Effector memory CD8-positive, alpha-beta T cell (primary cell): Measurements from ENCODE around the gene CWC15.
A peak's percentile ranks its signal among the peaks of the same experiment; 100 is the strongest.
"Not testable (repeated sequence)": the region's sequence is repeated elsewhere in the genome, so short reads cannot be mapped to it uniquely, and the experiment has no call there.

Source experiments
- ATAC-seq: fragments of 150-1000 bp; cut with Tn5 transposase; replicated peaks from 2 replicates; pipeline ENCODE4 v1.10.0; 2021; ENCODE audit warnings: mild to moderate bottlenecking, moderate library complexity
- DNase-seq, 3 experiments: peaks; one replicate each; pipeline ENCODE4 v3.0.0; 2021
- H3K27ac Mint-ChIP-seq, 2 donors: one replicate each; pipeline ENCODE4 v1.8.0; 2022; ENCODE audit warnings: mild to moderate bottlenecking in 2 of 2, mixed read lengths in 2 of 2, moderate library complexity in 2 of 2
- H3K27me3 Mint-ChIP-seq, 2 donors: one replicate each; pipeline ENCODE4 v1.8.0; 2022; ENCODE audit warnings: mixed read lengths in 2 of 2
- H3K36me3 Mint-ChIP-seq: one replicate; pipeline ENCODE4 v1.8.0; 2022; ENCODE audit warnings: mild to moderate bottlenecking, moderate library complexity, mixed read lengths; ENCODE audit not compliant: insufficient read depth
- H3K4me1 Mint-ChIP-seq, 2 donors: one replicate each; pipeline ENCODE4 v1.8.0; 2022; ENCODE audit warnings: low read depth in 2 of 2, mixed read lengths in 2 of 2
- H3K4me3 Mint-ChIP-seq, 2 donors: one replicate each; pipeline ENCODE4 v1.8.0; 2022; ENCODE audit warnings: mild to moderate bottlenecking in 2 of 2, mixed read lengths in 2 of 2, moderate library complexity in 2 of 2
- H3K9me3 Mint-ChIP-seq, 2 donors: one replicate each; pipeline ENCODE4 v1.8.0; 2022; ENCODE audit warnings: mixed read lengths in 2 of 2

Gene CWC15

DNA sequence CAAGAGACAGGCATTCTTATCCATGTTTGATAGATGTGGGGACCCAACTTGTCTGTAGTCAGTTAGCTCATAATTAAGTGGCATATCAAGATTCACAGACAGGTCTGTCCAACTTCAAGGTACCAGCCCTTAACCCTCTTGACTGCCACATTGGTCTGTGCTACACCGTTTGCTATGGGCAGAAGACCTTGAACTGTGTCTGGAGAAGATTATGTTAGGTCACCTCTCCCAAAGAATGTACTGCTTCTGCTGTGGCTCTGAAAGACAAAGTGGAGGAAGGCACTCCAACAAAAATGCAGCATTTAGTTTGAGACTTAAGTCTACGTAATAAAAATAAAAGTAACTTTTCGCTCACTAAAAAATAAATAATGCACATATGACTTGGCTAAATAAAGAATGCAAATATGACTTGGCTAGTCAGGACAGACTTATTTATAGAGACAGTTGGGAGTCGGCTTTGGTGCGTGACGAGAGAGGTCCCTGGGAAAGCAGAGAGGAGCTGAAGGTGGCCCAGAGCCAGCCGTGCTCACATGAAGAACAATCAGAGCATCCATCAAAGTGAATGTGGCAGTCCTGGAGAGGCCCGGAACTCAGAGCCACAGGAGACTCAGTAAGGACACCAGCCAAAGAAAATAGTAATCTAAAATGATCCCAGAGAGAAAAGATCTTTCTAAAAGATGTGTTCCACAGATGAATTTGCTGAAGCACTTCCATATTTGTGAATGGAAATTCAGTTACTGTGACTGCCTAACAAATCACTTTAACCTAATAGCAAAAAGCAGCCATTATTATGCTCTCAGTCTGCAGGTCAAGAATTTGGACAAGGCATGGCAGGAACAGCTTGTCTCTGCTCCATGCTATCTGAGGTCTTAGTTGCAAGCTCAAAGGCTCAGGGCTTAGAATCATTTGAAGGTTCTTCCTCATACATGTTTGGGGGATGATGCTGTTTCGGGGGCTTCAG is 35.0 kb downstream of the CWC15 start:
- no peaks in the 10 kb centered on the region for H3K9me3 Mint-ChIP-seq
- H3K4me1 Mint-ChIP-seq: peaks cover 0 to 2% of the 10 kb centered on the region in 2 donors
- peaks cover 9 to 39% of the 10 kb centered on the region in 2 donors for H3K27me3 Mint-ChIP-seq
- DNase-seq (no peak), ATAC-seq (no peak)
- no peak overlapping the region for H3K27ac Mint-ChIP-seq
- no peaks in the 10 kb centered on the region for H3K36me3 Mint-ChIP-seq
- H3K4me3 Mint-ChIP-seq: no peak overlapping the region

DNA sequence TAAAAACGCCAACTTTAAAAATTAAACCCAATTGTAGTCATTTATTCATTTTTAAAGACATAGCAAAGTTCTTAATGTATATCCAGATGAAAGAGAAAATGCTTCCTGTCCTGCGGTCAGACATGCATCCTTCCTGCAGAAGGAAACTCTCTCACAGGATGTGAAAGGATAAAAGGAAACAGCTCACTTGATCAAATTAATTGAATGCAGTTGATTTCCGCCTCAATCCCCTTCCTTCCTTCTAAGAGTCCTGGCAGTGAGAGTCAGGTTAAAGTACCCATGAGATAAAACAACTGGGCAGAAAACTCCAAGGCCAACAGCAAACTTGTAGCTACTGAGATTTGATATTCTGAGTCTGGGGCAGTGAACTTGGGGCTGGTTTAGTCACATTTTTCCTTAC is 38.5 kb downstream of the CWC15 start:
- Mint-ChIP-seq H3K36me3 (no peaks in the 10 kb centered on the region), H3K4me1 (peaks cover 0 to 2% of the 10 kb centered on the region in 2 donors), H3K27me3 (peaks cover 12 to 28% of the 10 kb centered on the region in 2 donors), H3K4me3 (no peak overlapping the region), H3K9me3 (no peaks in the 10 kb centered on the region), H3K27ac (no peak overlapping the region)
- ATAC-seq: no peak
- no peak for DNase-seq

DNA sequence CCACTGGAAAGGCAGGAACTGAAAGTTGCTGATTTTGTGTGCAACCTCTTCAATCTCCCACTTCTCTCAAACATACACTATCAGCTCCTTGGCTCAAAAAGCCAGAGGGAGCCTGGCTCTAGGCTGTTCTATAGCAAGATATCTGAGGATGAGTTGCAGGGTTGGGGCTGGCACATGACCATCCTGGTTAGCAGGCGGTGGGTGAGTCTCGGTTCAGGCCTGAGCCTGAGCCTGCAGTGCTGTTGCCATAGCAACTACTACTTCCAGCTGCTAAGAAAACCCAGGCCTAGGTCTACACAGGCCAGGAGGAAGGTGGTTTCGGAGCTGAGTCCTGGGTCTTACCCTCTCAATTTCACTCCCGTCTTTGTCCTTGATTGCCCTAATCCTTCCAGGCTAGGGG is 39.0 kb downstream of the CWC15 start:
- H3K27me3 Mint-ChIP-seq: peaks cover 16 to 28% of the 10 kb centered on the region in 2 donors

DNA sequence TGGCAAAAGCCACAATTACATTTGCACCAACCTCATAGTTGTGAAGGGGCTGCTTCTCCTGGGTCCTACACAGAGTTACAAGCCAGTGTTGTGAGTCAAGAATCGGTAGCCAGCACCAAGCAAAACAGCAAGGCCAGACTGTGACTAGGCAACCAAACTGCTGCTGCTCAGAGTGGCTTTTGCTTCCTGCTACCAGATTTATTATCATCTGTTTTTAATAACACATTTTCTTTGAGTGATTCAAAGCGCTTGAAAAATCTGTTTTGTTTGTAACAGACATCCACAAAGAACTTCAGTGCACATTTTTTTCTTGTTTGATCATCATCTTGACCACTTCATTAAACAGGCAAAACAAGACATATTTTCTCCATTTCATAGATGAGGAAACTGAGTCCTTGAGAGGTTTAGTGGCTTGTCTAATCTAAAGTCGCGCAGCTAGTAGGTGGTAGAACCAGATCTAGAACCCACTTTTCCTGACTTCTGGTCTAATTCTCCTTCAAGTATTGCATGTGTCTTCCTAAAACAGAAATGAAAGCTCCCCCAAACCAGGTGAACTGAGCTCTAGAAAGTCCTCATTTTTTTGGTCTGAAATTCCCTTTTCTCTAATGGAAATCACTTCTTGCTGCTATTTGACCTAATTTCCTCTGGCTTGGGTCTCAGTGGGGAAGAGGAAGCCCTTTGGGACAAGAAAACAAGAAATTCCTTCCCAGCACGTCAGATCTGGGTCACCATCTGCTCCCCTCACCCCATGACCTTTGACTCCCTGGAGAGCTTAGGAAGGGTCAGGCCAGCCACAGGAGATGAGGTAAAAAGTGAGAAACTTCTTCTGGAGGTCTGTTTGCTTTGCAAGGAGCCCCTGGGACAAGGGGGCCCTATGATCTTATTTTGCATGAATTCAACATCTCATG is 39.9 kb downstream of the CWC15 start:
- ATAC-seq (no peak), DNase-seq (no peak)
- no peaks in the 10 kb centered on the region for H3K9me3 Mint-ChIP-seq
- H3K4me3 Mint-ChIP-seq: no peak overlapping the region
- H3K27me3 Mint-ChIP-seq: peaks cover 25 to 30% of the 10 kb centered on the region in 2 donors
- no peak overlapping the region for H3K27ac Mint-ChIP-seq
- peaks cover 0 to 2% of the 10 kb centered on the region in 2 donors for H3K4me1 Mint-ChIP-seq
- H3K36me3 Mint-ChIP-seq: no peaks in the 10 kb centered on the region

More for the DNA sequence above, 39.0 kb downstream of the CWC15 start:
- Mint-ChIP-seq H3K4me1 (peaks cover 0 to 2% of the 10 kb centered on the region in 2 donors), H3K27ac (no peak overlapping the region), H3K36me3 (no peaks in the 10 kb centered on the region), H3K4me3 (no peak overlapping the region), H3K9me3 (no peaks in the 10 kb centered on the region)
- no peak for DNase-seq
- ATAC-seq: no peak

DNA sequence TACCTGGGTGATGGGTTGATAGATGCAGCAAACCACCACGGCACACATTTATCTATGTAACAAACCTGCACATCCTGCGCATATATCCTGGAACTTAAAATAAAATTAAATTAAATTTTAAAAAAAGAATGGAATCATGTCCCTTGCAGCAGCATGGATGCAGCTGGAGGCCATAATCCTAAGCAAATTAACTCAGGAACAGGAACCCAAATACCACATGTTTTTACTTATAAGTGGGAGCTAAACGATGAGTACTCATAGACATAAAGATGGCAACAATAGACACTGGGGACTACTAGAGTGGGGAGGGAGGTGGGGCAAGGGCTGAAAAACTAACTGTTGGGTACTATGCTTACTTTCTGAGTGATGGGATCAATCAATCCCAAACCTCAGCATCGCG is 40.9 kb downstream of the CWC15 start:
- ATAC-seq (no peak), DNase-seq (no peak)
- Mint-ChIP-seq H3K27me3 (peaks cover 29% of the 10 kb centered on the region in 2 donors), H3K27ac (no peak overlapping the region), H3K9me3 (no peaks in the 10 kb centered on the region), H3K36me3 (no peaks in the 10 kb centered on the region), H3K4me1 (peaks cover 0 to 2% of the 10 kb centered on the region in 2 donors), H3K4me3 (no peak overlapping the region)

DNA sequence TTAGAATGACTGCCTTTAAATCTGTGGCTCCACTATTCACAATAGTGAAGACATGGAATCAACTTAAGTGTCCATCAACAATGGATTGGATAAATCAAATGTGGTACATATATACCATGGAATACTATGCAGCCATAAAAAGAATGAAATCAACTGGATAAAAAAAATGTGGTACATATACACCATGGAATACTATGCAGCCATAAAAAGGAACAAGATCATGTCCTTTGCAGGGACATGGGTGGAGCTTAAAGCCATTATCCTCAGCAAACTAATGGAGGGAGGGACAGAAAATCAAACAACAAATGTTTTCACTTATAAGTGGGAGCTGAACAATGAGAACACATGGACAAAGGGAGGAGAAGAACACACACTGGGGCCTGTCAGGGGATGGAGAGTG is 41.3 kb downstream of the CWC15 start:
- H3K4me3 Mint-ChIP-seq, ATAC-seq, H3K4me1 Mint-ChIP-seq, DNase-seq, H3K9me3 Mint-ChIP-seq, H3K27ac Mint-ChIP-seq, H3K36me3 Mint-ChIP-seq: not testable (repeated sequence)
- peaks cover 25 to 28% of the 10 kb centered on the region in 2 donors for H3K27me3 Mint-ChIP-seq

DNA sequence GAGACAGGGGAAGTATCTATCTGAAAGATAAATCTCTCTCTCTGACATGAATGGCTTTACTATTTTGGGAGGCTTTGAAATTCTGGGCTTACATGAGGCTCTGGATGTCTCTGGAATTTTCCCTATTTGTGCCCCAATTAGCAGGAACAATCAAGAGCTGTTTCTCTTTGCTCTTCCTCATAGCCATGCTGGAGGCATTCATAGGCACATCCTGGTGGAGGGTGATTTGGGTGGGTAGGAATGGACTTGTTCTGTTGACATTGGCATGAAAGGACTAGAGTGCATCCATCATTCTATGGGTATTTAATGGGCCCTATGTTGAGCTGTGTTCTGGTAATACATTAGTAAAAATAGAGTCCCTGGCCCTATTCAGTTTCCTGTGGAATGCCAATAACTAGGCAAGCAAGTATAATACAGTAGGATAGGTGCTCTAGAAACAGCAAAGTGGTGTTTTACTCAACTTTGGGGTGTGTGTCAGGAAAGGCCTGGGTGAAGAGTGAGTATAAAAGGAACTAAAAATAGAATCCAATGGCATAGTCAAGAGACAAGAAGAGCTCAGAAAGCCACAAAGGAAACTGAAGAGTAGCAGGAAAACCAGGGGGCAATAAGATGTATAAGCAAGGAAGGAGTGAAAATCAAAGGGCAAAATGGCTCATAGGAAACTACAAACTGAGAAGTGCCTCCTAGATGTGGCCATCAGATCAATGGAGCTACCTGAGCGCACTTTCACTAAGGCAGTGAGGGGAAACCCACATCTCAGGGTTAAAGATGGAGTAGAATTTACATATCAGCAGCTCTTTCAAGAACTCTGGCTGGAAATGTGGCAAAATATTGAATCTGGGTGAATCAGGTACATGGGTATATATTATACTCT is 45.0 kb downstream of the CWC15 start:
- Mint-ChIP-seq H3K9me3 (no peaks in the 10 kb centered on the region), H3K4me1 (peaks cover 25 to 26% of the 10 kb centered on the region in 2 donors), H3K27me3 (peaks cover 18 to 24% of the 10 kb centered on the region in 2 donors), H3K4me3 (no peak overlapping the region), H3K36me3 (no peaks in the 10 kb centered on the region), H3K27ac (no peak overlapping the region)
- ATAC-seq (no peak), DNase-seq (no peak)

DNA sequence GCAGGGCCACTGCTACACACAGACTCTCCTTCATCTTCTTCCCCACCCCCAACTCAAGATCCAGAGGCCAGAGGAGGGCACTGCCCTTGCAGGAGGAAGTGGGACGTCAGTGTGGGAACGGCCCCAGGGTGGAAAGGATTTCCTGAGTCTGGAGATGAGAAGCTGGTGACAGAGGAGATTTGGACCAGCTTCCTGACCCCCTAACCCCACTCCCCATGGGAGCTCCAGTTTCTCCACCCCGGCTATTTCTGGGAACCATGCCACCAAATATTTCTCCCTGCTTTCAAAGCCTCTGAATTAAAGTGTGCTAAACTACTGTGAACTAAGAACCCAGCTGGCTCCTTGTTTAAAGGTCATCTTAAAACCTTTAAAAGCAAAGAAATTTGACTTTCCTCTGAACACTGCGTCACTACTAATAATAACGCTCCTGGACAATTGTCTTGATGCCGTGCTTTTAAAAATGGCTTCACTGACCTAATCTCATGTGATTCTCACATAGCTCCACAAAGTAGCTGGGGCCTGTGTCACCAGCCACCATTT is 46.6 kb downstream of the CWC15 start:
- Mint-ChIP-seq H3K27ac (no peak overlapping the region), H3K4me3 (no peak overlapping the region)

DNA sequence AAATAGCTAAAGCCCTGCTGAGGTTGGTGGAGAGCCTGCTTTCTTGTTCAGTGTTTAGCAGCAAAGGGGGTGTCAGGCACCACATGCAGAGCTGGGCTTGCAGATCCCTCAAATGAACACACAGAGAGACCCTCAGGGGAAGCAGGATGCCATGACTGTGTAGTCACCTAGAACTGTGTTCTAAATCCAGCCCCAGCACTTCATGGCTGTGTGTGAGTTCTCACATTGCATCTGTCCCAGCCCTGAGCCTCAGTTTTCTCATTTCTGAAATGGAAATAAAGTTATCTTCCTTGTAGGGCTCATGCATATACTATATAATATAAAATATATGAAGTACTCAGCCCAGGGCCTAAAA is 47.1 kb downstream of the CWC15 start:
- no peaks in the 10 kb centered on the region for H3K36me3 Mint-ChIP-seq
- no peaks in the 10 kb centered on the region for H3K9me3 Mint-ChIP-seq
- peaks cover 24 to 27% of the 10 kb centered on the region in 2 donors for H3K27me3 Mint-ChIP-seq
- H3K27ac Mint-ChIP-seq: peak overlapping the region; percentile 70 to 84
- H3K4me3 Mint-ChIP-seq: no peak overlapping the region
- H3K4me1 Mint-ChIP-seq: peaks cover 25 to 26% of the 10 kb centered on the region in 2 donors
- ATAC-seq (no peak), DNase-seq (no peak)

More for the DNA sequence above, 46.6 kb downstream of the CWC15 start:
- no peak for DNase-seq
- peaks cover 22 to 24% of the 10 kb centered on the region in 2 donors for H3K27me3 Mint-ChIP-seq
- no peak for ATAC-seq
- peaks cover 25 to 26% of the 10 kb centered on the region in 2 donors for H3K4me1 Mint-ChIP-seq
- H3K9me3 Mint-ChIP-seq: no peaks in the 10 kb centered on the region
- no peaks in the 10 kb centered on the region for H3K36me3 Mint-ChIP-seq

DNA sequence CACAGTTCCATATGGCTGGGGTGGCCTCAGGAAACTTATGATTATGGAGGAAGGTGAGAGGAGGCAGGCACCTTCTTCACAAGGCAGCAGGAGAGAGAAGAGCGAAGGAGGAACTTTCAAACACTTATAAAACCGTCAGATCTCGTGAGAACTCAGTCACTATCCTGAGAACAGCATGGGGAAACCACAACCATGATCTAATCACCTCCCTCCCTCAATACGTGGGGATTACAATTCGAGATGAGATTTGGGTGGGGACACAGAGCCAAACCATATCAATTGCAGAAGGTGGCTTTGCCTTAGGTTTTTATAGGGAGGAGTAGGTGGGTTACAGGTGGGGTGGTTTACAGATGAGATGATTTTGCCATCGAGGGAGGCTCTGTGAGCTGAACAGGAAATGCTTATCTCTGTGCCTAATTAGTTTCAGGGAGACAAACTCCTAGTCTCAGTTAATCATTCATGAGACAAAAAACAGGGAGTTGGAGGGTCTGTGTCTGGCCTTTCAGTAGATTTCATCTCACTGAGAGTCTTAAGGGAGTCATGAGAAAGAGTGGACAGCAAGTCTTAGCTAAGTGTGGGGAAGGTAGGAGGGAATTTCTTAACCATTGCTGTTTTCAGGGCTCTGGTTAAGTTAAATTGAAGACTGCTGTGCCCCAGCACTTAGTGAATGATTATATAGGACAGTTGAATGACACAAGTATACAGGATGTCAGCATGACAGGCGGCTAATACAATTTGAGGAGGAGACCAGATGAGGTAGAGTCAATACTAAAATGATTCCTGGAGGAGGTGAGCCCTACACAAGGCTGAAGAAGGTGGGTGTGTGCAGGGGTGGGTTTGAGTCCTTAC is 47.7 kb downstream of the CWC15 start:
- Mint-ChIP-seq H3K9me3 (no peaks in the 10 kb centered on the region), H3K36me3 (no peaks in the 10 kb centered on the region), H3K4me3 (peak overlapping the region; percentile 39 to 45), H3K4me1 (peaks cover 25 to 26% of the 10 kb centered on the region in 2 donors), H3K27me3 (peaks cover 24 to 30% of the 10 kb centered on the region in 2 donors), H3K27ac (peak overlapping the region; percentile 70 to 84)
- DNase-seq (no peak), ATAC-seq (no peak)

DNA sequence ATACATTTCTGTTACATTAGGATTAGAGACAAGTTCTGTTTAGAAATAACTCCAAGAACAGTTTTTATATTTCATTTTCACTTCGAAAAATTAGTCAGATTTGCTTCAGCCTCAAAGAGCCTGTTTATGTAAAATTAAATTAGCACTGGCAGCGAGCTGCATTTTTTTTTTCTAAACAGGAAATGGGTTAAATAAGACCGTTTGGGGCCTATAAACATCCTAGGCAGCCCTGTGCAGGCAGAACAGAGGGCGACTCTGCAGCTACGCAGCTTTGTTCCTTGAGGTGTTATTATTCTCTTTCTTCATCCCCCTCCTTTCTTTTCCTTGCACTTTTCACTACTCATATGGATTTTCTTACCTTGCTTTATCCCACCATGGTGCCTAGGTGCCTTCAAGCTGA is 48.7 kb downstream of the CWC15 start:
- peak overlapping the region; percentile 70 to 84 for H3K27ac Mint-ChIP-seq
- ATAC-seq (peak; percentile 84), DNase-seq (peak in 1 of 3 experiments; percentile 22)
- no peaks in the 10 kb centered on the region for H3K36me3 Mint-ChIP-seq
- peaks cover 25 to 26% of the 10 kb centered on the region in 2 donors for H3K4me1 Mint-ChIP-seq
- peak overlapping the region; percentile 39 to 45 for H3K4me3 Mint-ChIP-seq
- peaks cover 16 to 24% of the 10 kb centered on the region in 2 donors for H3K27me3 Mint-ChIP-seq
- no peaks in the 10 kb centered on the region for H3K9me3 Mint-ChIP-seq

DNA sequence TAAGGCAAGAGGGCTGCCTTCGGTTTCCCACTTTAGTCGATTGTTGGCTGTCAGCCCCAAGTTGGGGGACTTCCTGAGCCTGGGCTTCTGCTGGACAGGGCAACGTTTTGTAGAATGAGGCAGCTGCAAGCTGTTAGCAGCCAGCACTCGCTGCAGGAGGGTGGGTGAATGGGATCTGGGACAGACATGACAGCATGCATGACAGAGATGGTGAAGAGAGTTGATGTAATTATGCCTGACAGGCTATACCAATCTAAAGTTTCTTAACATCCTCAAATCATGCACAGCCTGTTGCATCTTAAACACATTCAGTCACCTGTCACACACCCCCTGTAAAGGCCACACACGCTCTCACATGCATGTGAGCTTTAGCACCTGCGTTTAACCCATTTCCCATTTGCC is 49.2 kb downstream of the CWC15 start:
- Mint-ChIP-seq H3K4me3 (peak overlapping the region; percentile 39 to 45), H3K27me3 (peaks cover 11 to 20% of the 10 kb centered on the region in 2 donors), H3K27ac (peak overlapping the region; percentile 70 to 84), H3K36me3 (no peaks in the 10 kb centered on the region), H3K9me3 (no peaks in the 10 kb centered on the region), H3K4me1 (peaks cover 25 to 26% of the 10 kb centered on the region in 2 donors)
- no peak for DNase-seq
- peak; percentile 44 for ATAC-seq
